H9 (cell line): ENCODE results near the gene FHIT. TPM values are rescaled to one million over a fixed set of nuclear protein-coding genes. Genes with fewer than 3 reads are reported as not detected.

Experiments
- DNase-seq: peaks from one replicate; pipeline ENCODE4 v3.0.0-alpha.2; 2017
- H2AFZ ChIP-seq: one replicate; pipeline ENCODE4 v1.6.1; 2013; ENCODE audit warnings: mild to moderate bottlenecking, low read length, control low read depth, moderate library complexity
- H2AK5ac ChIP-seq: 2 replicates; pipeline ENCODE4 v1.6.1; 2013; ENCODE audit warnings: low read length, control low read depth, mixed read lengths; ENCODE audit not compliant: insufficient read length
- H2BK120ac ChIP-seq: one replicate; pipeline ENCODE4 v1.6.1; 2013; ENCODE audit warnings: low read depth, mild to moderate bottlenecking, low read length, control low read depth, inconsistent platforms; ENCODE audit not compliant: poor library complexity, severe bottlenecking
- H2BK12ac ChIP-seq: 2 replicates; pipeline ENCODE4 v1.6.1; 2013; ENCODE audit warnings: low read length, control low read depth, mixed read lengths, low read depth; ENCODE audit not compliant: insufficient read length
- H2BK15ac ChIP-seq: 2 replicates; pipeline ENCODE4 v1.6.1; 2013; ENCODE audit warnings: low read depth, low read length, control low read depth
- H2BK20ac ChIP-seq: one replicate; pipeline ENCODE4 v1.6.1; 2013; ENCODE audit warnings: low read depth, mild to moderate bottlenecking, low read length, control low read depth, inconsistent platforms; ENCODE audit not compliant: poor library complexity, severe bottlenecking
- H2BK5ac ChIP-seq: 2 replicates; pipeline ENCODE4 v1.6.1; 2013; ENCODE audit warnings: low read length, control low read depth, mixed read lengths; ENCODE audit not compliant: insufficient read length
- H3K14ac ChIP-seq: 2 replicates; pipeline ENCODE4 v1.6.1; 2013; ENCODE audit warnings: low read length, control low read depth; ENCODE audit not compliant: insufficient read depth
- H3K18ac ChIP-seq: 2 replicates; pipeline ENCODE4 v1.6.1; 2013; ENCODE audit warnings: low read depth, mild to moderate bottlenecking, mixed read lengths, low read length, control low read depth; ENCODE audit not compliant: insufficient read length
- H3K23ac ChIP-seq: 2 replicates; pipeline ENCODE4 v1.6.1; 2013; ENCODE audit warnings: low read length, control low read depth, mixed read lengths, low read depth; ENCODE audit not compliant: insufficient read length
- H3K23me2 ChIP-seq: 2 replicates; pipeline ENCODE4 v1.6.1; 2013; ENCODE audit warnings: low read depth, mild to moderate bottlenecking, mixed read lengths, low read length, control low read depth; ENCODE audit not compliant: insufficient read length, poor library complexity, severe bottlenecking
- H3K27ac ChIP-seq: 2 replicates; pipeline ENCODE4 v1.5.1; 2013; ENCODE audit warnings: low read length, control low read depth, mixed read lengths, low read depth; ENCODE audit not compliant: insufficient read length
- H3K27me3 ChIP-seq: 2 replicates; pipeline ENCODE4 v1.6.1; 2013; ENCODE audit warnings: low read length, control low read depth, inconsistent platforms; ENCODE audit not compliant: insufficient read depth
- H3K4ac ChIP-seq: 2 replicates; pipeline ENCODE4 v1.6.1; 2013; ENCODE audit warnings: low read depth, mild to moderate bottlenecking, control low read depth, inconsistent platforms, low read length, moderate library complexity
- H3K4me1 ChIP-seq: 2 replicates; pipeline ENCODE4 v1.6.1; 2013; ENCODE audit warnings: low read length, control low read depth, inconsistent platforms; ENCODE audit not compliant: insufficient read depth
- H3K4me2 ChIP-seq: 2 replicates; pipeline ENCODE4 v1.6.1; 2013; ENCODE audit warnings: low read length, control low read depth, mixed read lengths; ENCODE audit not compliant: insufficient read length, insufficient read depth
- H3K56ac ChIP-seq: 2 replicates; pipeline ENCODE4 v1.6.1; 2013; ENCODE audit warnings: low read depth, mild to moderate bottlenecking, mixed read lengths, low read length, control low read depth; ENCODE audit not compliant: insufficient read length
- H3K79me1 ChIP-seq: 2 replicates; pipeline ENCODE4 v1.6.1; 2013; ENCODE audit warnings: low read depth, mild to moderate bottlenecking, moderate library complexity, low read length, control low read depth, inconsistent platforms; ENCODE audit not compliant: insufficient read depth, poor library complexity, severe bottlenecking
- H3K79me2 ChIP-seq: 2 replicates; pipeline ENCODE4 v1.6.1; 2013; ENCODE audit warnings: low read length, control low read depth, inconsistent platforms; ENCODE audit not compliant: insufficient read depth
- H3K9ac ChIP-seq: 2 replicates; pipeline ENCODE4 v1.6.1; 2013; ENCODE audit warnings: low read length, control low read depth, mixed read lengths; ENCODE audit not compliant: insufficient read length; ENCODE audit errors: extremely low read depth
- H3K9me3 ChIP-seq: one replicate; pipeline ENCODE4 v1.6.1; 2013; ENCODE audit warnings: low read depth, low read length, inconsistent platforms; ENCODE audit not compliant: control insufficient read depth
- H3T11ph ChIP-seq: one replicate; pipeline ENCODE4 v1.6.1; 2013; ENCODE audit warnings: mild to moderate bottlenecking, low read length, control low read depth, inconsistent platforms
- H4K20me1 ChIP-seq: one replicate; pipeline ENCODE4 v1.6.1; 2013; ENCODE audit not compliant: control insufficient read depth, insufficient read length, insufficient read depth
- H4K5ac ChIP-seq: 2 replicates; pipeline ENCODE4 v1.6.1; 2013; ENCODE audit warnings: low read depth, mild to moderate bottlenecking, mixed read lengths, low read length, control low read depth; ENCODE audit not compliant: insufficient read length
- H4K8ac ChIP-seq: replicated peaks from 2 replicates; pipeline ENCODE4 v1.6.1; 2013; ENCODE audit warnings: low read length, control low read depth, mixed read lengths, low read depth; ENCODE audit not compliant: insufficient read length
- H4K91ac ChIP-seq: 2 replicates; pipeline ENCODE4 v1.6.1; 2013; ENCODE audit warnings: low read depth, mild to moderate bottlenecking, moderate library complexity, mixed read lengths, low read length, control low read depth; ENCODE audit not compliant: insufficient read length
- H3K27ac Mint-ChIP-seq, 3 experiments: 2 replicates in 2 of 3; 3 replicates in 1 of 3; pipeline ENCODE4 v1.8.0; 2020 to 2021; ENCODE audit warnings: mixed read lengths in 3 of 3, mild to moderate bottlenecking in 1 of 3, moderate library complexity in 1 of 3
- H3K27me3 Mint-ChIP-seq: 2 replicates; pipeline ENCODE4 v1.8.0; 2021; ENCODE audit warnings: low read depth, mild to moderate bottlenecking, moderate library complexity, mixed read lengths
- H3K36me3 Mint-ChIP-seq, 3 experiments: 2 replicates in 2 of 3; 3 replicates in 1 of 3; pipeline ENCODE4 v1.8.0; 2020 to 2021; ENCODE audit warnings: low read depth in 3 of 3, mixed read lengths in 3 of 3; ENCODE audit not compliant: insufficient read depth in 1 of 3
- H3K4me1 Mint-ChIP-seq, 2 experiments: 2 replicates each; pipeline ENCODE4 v1.8.0; 2020; ENCODE audit warnings: mixed read lengths in 2 of 2
- H3K4me3 Mint-ChIP-seq, 2 experiments: 2 replicates in 1 of 2; 3 replicates in 1 of 2; pipeline ENCODE4 v1.8.0; 2020 to 2021; ENCODE audit warnings: mild to moderate bottlenecking in 2 of 2, mixed read lengths in 2 of 2, moderate library complexity in 1 of 2
- H3K9me3 Mint-ChIP-seq, 2 experiments: 2 replicates in 1 of 2; 3 replicates in 1 of 2; pipeline ENCODE4 v1.8.0; 2020; ENCODE audit warnings: mild to moderate bottlenecking in 2 of 2, mixed read lengths in 2 of 2, moderate library complexity in 1 of 2
- CTCF ChIP-seq: fragments of 200-600 bp; sonication (generic); conservative IDR thresholded peaks from 3 replicates; pipeline ENCODE4 v1.8.0; 2021; ENCODE audit warnings: antibody characterized with exemption, mild to moderate bottlenecking
- WGBS: extraction: QIAGEN DNeasy Blood & Tissue Kit; methylation state at CpG from one replicate; pipeline ENCODE4 v1.1.7; 2013; ENCODE audit warnings: missing lambda C conversion rate, low lambda C conversion rate, mixed read lengths; ENCODE audit not compliant: insufficient read length; ENCODE audit errors: extremely low coverage; 5-methylcytosine and 5-hydroxymethylcytosine counted together
- total RNA-seq: library from RNA; stranded (reverse); gene quantifications from 2 replicates; pipeline ENCODE4 v1.2.1, GENCODE V29; 2021

The FHIT gene
- total RNA-seq, 1 experiment from 2014 or later: 3.0 TPM

DNA sequence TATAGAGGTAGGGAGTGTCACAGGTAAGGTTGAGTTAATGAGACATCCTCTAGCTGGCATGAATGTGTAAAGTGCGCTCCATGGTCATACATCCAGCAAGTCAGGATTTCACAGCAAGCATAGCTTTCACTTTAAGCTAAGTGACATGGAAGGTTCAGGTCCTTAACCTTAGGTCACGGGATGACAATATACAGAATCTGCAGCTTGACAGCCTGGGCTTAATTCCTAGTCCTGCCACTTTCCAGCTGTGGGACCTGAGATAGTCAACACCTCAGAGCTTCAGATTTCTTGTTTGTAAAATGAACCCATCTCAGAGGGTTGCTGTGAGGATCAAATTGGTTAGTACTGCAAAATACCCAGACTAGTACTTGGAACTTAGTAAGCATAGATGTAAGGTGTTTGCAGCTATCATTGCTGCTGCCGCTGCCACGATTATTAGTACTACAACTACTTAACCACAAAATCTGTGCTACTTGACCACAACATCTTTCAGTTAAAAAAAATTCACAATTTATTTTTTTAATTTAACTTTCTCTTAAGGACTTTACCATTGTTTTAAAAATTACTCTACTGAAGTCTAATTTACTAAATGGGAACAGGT is 1311.3 kb downstream of the FHIT start:
- Mint-ChIP-seq H3K27me3 (no peaks in the 10 kb centered on the region), H3K4me3 (no peak overlapping the region), H3K36me3 (no peaks in the 10 kb centered on the region), H3K27ac (no peak overlapping the region), H3K4me1 (no peaks in the 10 kb centered on the region), H3K9me3 (0 out of 5 replicates have a peak, but pooled peaks cover 0 to 4% of the 10 kb centered on the region in 2 experiments)
- H2BK20ac ChIP-seq: no peak overlapping the region
- H2BK120ac ChIP-seq: no peak overlapping the region
- no peaks in the 10 kb centered on the region for H3K9me3 ChIP-seq
- no peak overlapping the region for H3K56ac ChIP-seq
- no CpG with 5 or more reads among the region's 4 CpGs for WGBS
- no peak overlapping the region for H3K4ac ChIP-seq
- no peak overlapping the region for H2BK15ac ChIP-seq
- H3K4me1 ChIP-seq: no peaks in the 10 kb centered on the region
- H2AK5ac ChIP-seq: no peak overlapping the region
- no peak for TF ChIP-seq CTCF
- no peaks in the 10 kb centered on the region for H3K23me2 ChIP-seq
- DNase-seq: no peak
- H3K18ac ChIP-seq: no peak overlapping the region
- H3K27me3 ChIP-seq: no peaks in the 10 kb centered on the region
- H3K27ac ChIP-seq: no peak overlapping the region
- no peak overlapping the region for H2BK12ac ChIP-seq
- H3K9ac ChIP-seq: no peak overlapping the region
- no peak overlapping the region for H4K5ac ChIP-seq
- no peak overlapping the region for H4K8ac ChIP-seq
- no peak overlapping the region for H3K4me2 ChIP-seq
- H4K20me1 ChIP-seq: no peaks in the 10 kb centered on the region
- H3K79me2 ChIP-seq: no peaks in the 10 kb centered on the region
- no peak overlapping the region for H3K14ac ChIP-seq
- H3T11ph ChIP-seq: no peak overlapping the region
- no peak overlapping the region for H2BK5ac ChIP-seq
- H2AFZ ChIP-seq: no peak overlapping the region
- no peaks in the 10 kb centered on the region for H3K79me1 ChIP-seq
- H4K91ac ChIP-seq: no peak overlapping the region
- no peak overlapping the region for H3K23ac ChIP-seq
